IMR-90 (cell line): ENCODE results near the gene PDGFD.

Experiments used
- POLR2A ChIP-seq: IDR thresholded peaks from 2 replicates; pipeline ENCODE4 v1.6.1; 2012; ENCODE audit warnings: mild to moderate bottlenecking, low read depth, low read length
- RAD21 ChIP-seq: IDR thresholded peaks from 2 replicates; pipeline ENCODE4 v1.6.1; 2012; ENCODE audit warnings: low read length, improper control_type of control experiment
- RFX5 ChIP-seq: IDR thresholded peaks from 2 replicates; pipeline ENCODE4 v1.8.0; 2012; ENCODE audit warnings: low read depth, mild to moderate bottlenecking, low read length, moderate library complexity
- TF ChIP-seq, protein P1 (sequence below): conservative IDR thresholded peaks from 2 replicates; pipeline ENCODE4 v1.5.1; 2012; ENCODE audit warnings: mild to moderate bottlenecking, low read depth, low read length, improper control_type of control experiment

DNA sequence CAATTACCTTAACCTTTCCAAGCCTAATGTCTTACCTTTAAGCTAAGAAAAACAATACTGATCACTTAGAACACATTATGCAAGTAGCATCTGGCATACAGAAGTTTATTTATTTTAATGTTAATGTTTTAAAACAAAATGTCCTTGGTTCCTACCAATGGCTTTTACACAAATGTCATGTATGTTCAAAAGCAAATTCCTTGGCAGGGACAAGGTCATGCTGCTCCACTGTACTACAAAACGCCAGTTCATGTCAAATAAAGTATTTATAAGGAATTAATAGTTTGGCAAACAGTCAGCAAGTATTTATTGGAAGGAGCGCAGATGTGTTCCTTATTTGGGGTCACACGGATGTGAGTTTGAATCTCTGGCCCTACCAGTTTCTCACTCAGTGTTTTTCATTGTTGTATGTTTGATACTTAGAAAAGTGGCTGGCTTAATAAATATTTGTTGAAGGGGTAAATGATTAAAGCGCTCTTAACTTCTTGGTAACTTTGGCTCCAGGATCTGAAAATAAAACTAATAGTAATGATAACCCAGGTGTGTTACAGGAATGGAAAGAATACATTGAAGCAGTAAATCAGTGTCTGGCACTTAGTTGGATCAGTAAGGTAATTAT, 108.9 kb downstream of the PDGFD start:
- TF ChIP-seq, protein P1, sequence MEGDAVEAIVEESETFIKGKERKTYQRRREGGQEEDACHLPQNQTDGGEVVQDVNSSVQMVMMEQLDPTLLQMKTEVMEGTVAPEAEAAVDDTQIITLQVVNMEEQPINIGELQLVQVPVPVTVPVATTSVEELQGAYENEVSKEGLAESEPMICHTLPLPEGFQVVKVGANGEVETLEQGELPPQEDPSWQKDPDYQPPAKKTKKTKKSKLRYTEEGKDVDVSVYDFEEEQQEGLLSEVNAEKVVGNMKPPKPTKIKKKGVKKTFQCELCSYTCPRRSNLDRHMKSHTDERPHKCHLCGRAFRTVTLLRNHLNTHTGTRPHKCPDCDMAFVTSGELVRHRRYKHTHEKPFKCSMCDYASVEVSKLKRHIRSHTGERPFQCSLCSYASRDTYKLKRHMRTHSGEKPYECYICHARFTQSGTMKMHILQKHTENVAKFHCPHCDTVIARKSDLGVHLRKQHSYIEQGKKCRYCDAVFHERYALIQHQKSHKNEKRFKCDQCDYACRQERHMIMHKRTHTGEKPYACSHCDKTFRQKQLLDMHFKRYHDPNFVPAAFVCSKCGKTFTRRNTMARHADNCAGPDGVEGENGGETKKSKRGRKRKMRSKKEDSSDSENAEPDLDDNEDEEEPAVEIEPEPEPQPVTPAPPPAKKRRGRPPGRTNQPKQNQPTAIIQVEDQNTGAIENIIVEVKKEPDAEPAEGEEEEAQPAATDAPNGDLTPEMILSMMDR, result no peak
- no peak for TF ChIP-seq RFX5
- no peak for TF ChIP-seq RAD21
- TF ChIP-seq POLR2A, result no peak
